AG08396 (cell line): ENCODE results near the gene LOXL1.
A peak's percentile ranks its signal among the peaks of the same experiment; 100 is the strongest.
"Not testable (repeated sequence)": the region's sequence is repeated elsewhere in the genome, so short reads cannot be mapped to it uniquely, and the experiment has no call there.

Experiments used
- DNase-seq: peaks from one replicate; pipeline ENCODE4 v3.0.0; 2012; ENCODE audit warnings: low spot score, mixed read lengths

LOXL1 gene

GRCh38 chr15:73954188-73955145 is 28.2 kb downstream of the LOXL1 start:
- no peak for DNase-seq

- DNase-seq = no peak
Observed at GRCh38 chr15:73955326-73955725, 29.1 kb downstream of the LOXL1 start.

- DNase-seq = no peak
Observed at GRCh38 chr15:73955861-73956742, 29.8 kb downstream of the LOXL1 start.

- DNase-seq = peak; percentile 92
Observed at GRCh38 chr15:73956743-73957135, 30.5 kb downstream of the LOXL1 start.

GRCh38 chr15:73957276-73957675 is 31.0 kb downstream of the LOXL1 start:
- no peak for DNase-seq

- DNase-seq = no peak
Observed at GRCh38 chr15:73957785-73958184, 31.5 kb downstream of the LOXL1 start.

- no peak for DNase-seq
Observed at GRCh38 chr15:73959012-73959581, 32.8 kb downstream of the LOXL1 start.

- no peak for DNase-seq
Observed at GRCh38 chr15:73959801-73960200, 33.5 kb downstream of the LOXL1 start.

GRCh38 chr15:73960472-73961070 is 34.3 kb downstream of the LOXL1 start:
- DNase-seq = not testable (repeated sequence)

- DNase-seq = no peak
Observed at GRCh38 chr15:73962433-73962832, 36.2 kb downstream of the LOXL1 start.

GRCh38 chr15:73964736-73965093 is 38.5 kb downstream of the LOXL1 start:
- peak; percentile 79 for DNase-seq

GRCh38 chr15:73965094-73965757 is 39.0 kb downstream of the LOXL1 start:
- no peak for DNase-seq

GRCh38 chr15:73965758-73966113 is 39.5 kb downstream of the LOXL1 start:
- no peak for DNase-seq

GRCh38 chr15:73968461-73968860 is 42.2 kb downstream of the LOXL1 start:
- DNase-seq = no peak

GRCh38 chr15:73969151-73969759 is 43.0 kb downstream of the LOXL1 start:
- DNase-seq = no peak

GRCh38 chr15:73972984-73973682 is 46.9 kb downstream of the LOXL1 start:
- peak; percentile 87 for DNase-seq

GRCh38 chr15:73973683-73974200 is 47.5 kb downstream of the LOXL1 start:
- DNase-seq = not testable (repeated sequence)

GRCh38 chr15:73975440-73976125 is 49.3 kb downstream of the LOXL1 start:
- not testable (repeated sequence) for DNase-seq

GRCh38 chr15:73978896-73979295 is 52.6 kb downstream of the LOXL1 start:
- no peak for DNase-seq

GRCh38 chr15:73979636-73980035 is 53.4 kb downstream of the LOXL1 start:
- no peak for DNase-seq
